Heart right ventricle (tissue), 16 donors: ENCODE results near the gene FGF3. TPM values are rescaled to one million over a fixed set of nuclear protein-coding genes. Genes with fewer than 3 reads are reported as not detected.

ENCODE experiments used
- ATAC-seq, 8 donors: fragments of 200-7000 bp; cut with Tn5 transposase; one replicate each; pipeline ENCODE4 v1.9.1; 2020; ENCODE audit warnings: mild to moderate bottlenecking in 8 of 8, moderate library complexity in 8 of 8, moderate number of reproducible peaks in 1 of 8
- DNase-seq, 2 donors: peaks; one replicate each; pipeline ENCODE4 v3.0.0-alpha.2; 2020
- H3K27ac ChIP-seq, 10 donors: fragments of 200-600 bp; sonication (generic) in 2 of 10; one replicate each; pipeline versions ENCODE4 v1.5.0 to v1.8.0; 2020 to 2022; ENCODE audit warnings: mild to moderate bottlenecking in 3 of 10
- H3K27me3 ChIP-seq, 7 donors: fragments of 200-600 bp; one replicate each; pipeline ENCODE4 v1.8.0; 2021 to 2022; ENCODE audit warnings: mild to moderate bottlenecking in 2 of 7
- H3K36me3 ChIP-seq, 9 donors: fragments of 200-600 bp; sonication (generic) in 1 of 9; one replicate each; pipeline versions ENCODE4 v1.5.0 to v1.8.0; 2020 to 2022; ENCODE audit warnings: mild to moderate bottlenecking in 2 of 9
- H3K4me1 ChIP-seq, 9 donors: fragments of 200-600 bp; sonication (generic) in 1 of 9; one replicate each; pipeline versions ENCODE4 v1.5.0 to v1.8.0; 2020 to 2022; ENCODE audit warnings: mild to moderate bottlenecking in 4 of 9
- H3K4me3 ChIP-seq, 10 donors: fragments of 200-600 bp; sonication (generic) in 2 of 10; one replicate each; pipeline versions ENCODE4 v1.5.0 to v1.8.0; 2020 to 2022; ENCODE audit warnings: mild to moderate bottlenecking in 7 of 10, moderate library complexity in 2 of 10
- H3K9me3 ChIP-seq, 11 donors: fragments of 200-600 bp in 10 of 11; sonication (generic) in 2 of 11; one replicate each; pipeline versions ENCODE4 v1.5.0 to v1.8.0; 2013 to 2022; ENCODE audit warnings: mild to moderate bottlenecking in 2 of 11, control low read depth in 1 of 11, moderate library complexity in 1 of 11
- CTCF ChIP-seq, 9 donors: fragments of 200-600 bp; sonication (generic) in 2 of 9; IDR thresholded peaks; one replicate each; pipeline versions ENCODE4 v1.5.0 to v1.8.0; 2021 to 2022; ENCODE audit warnings: antibody characterized with exemption in 9 of 9, mild to moderate bottlenecking in 5 of 9, moderate library complexity in 1 of 9
- WGBS, 2 donors: extraction: QIAGEN DNeasy Blood & Tissue Kit; methylation state at CpG; one replicate each; pipeline ENCODE4 v1.1.7; 2013; ENCODE audit warnings: inconsistent platforms in 1 of 2; 5-methylcytosine and 5-hydroxymethylcytosine counted together
- intact Hi-C, 10 donors: fragments of 100-400 bp; cut with DNase I; formaldehyde crosslinking; loops; one replicate each; pipeline versions ENCODE4 v1.11.1 to v1.14.2; 2022
- polyA plus RNA-seq, 2 donors: library from polyadenylated mRNA; stranded (reverse); fragments of 200-250 nt; gene quantifications; one replicate each; pipeline ENCODE4 v1.2.3, GENCODE V29; 2013
- total RNA-seq, 10 donors: library from RNA; stranded (reverse); fragmentation: NEBNext Ultra II Directional in 3 of 10; extraction: Animal tissue kit (Norgen Biotek cat#: 25700) in 3 of 10; gene quantifications; one replicate each; pipeline versions ENCODE4 v1.2.1 to v1.2.4, GENCODE V29; 2021 to 2023
- donor health status: Arrhythmogenic right ventricular cardiomyopathy.
- donor health status: ischemic (EF 13 %, LVEDD 7.1; RV severe dilation, severe dysfunction).
- donor health status: healthy with polysubstance abuse.
- donor health status: DM: no; HTN: yes; CAD: no.
- donor health status: DM: no; HTN: no; CAD: no.
- donor health status: ischemic (EF 25% LVEDD 6.9; RV normal size, moderate dysfunction).
- donor health status: ischemic (EF 25% LVEDD 5.7; RV mildly dilated, moderate dysfunction).
- donor health status: healthy.
- donor health status: DM: yes; HTN: yes; CAD: no.
- donor health status: Ischemic cardiomyopathy.
- donor health status: ischemic (EF 35%, LVEDD 5.7; RV mildly dilated, moderate dysfunction).
- donor health status: nonischemic (EF 11% LVEDD 7.7; RV severe dilation, severe dysfunction).
- donor health status: DM: yes; HTN: yes; CAD: no.
- donor health status: PGD.
- donor health status: ischemic (EF 29% LVEDD 5.4; RV normal size, mild dysfunction).
- donor health status: nonischemic (EF 23%, LVEDD 6.1; RV moderate dilation, normal function).

FGF3 gene
- total and polyA plus RNA-seq, 12 donors: not detected

GRCh38 chr11:69825941-69826340 is 6.7 kb upstream of the FGF3 start:
- Histone ChIP-seq H3K9me3 (peaks cover 0 to 12% (median 0%) of the 10 kb centered on the region in 11 donors), H3K4me1 (no peaks in the 10 kb centered on the region), H3K36me3 (no peaks in the 10 kb centered on the region), H3K4me3 (no peak overlapping the region), H3K27ac (no peak overlapping the region), H3K27me3 (peaks cover 9 to 64% (median 46%) of the 10 kb centered on the region in 7 donors)
- DNase-seq (no peak), ATAC-seq (no peak)
- WGBS, 2 donors: 60 to 64% methylated on average over 8 of the region's 8 CpGs
- intact Hi-C loops: no loop called here
- TF ChIP-seq CTCF (IDR thresholded peaks at IDR 0.05): no peak

- intact Hi-C loops: no loop called here
- 77 to 83% methylated on average over 20 of the region's 20 CpGs for WGBS, 2 donors
- H3K36me3 ChIP-seq: no peaks in the 10 kb centered on the region
- no peak for TF ChIP-seq CTCF (IDR thresholded peaks at IDR 0.05)
- no peak for ATAC-seq
- no peak overlapping the region for H3K4me3 ChIP-seq
- H3K4me1 ChIP-seq: no peaks in the 10 kb centered on the region
- no peak for DNase-seq
- H3K9me3 ChIP-seq: peaks cover 0 to 12% (median 0%) of the 10 kb centered on the region in 11 donors
- H3K27ac ChIP-seq: no peak overlapping the region
- peaks cover 9 to 70% (median 50%) of the 10 kb centered on the region in 7 donors for H3K27me3 ChIP-seq
These were observed 6.0 kb upstream of the FGF3 start for GRCh38 chr11:69825037-69825834.

- intact Hi-C loops: no loop called here
- peaks cover 9 to 84% (median 65%) of the 10 kb centered on the region in 7 donors for H3K27me3 ChIP-seq
These were observed 4.5 kb upstream of the FGF3 start for GRCh38 chr11:69823641-69824265.

More at GRCh38 chr11:69823641-69824265, 4.5 kb upstream of the FGF3 start:
- WGBS, 2 donors: 51 to 58% methylated on average over 6 of the region's 6 CpGs
- no peak overlapping the region for H3K4me3 ChIP-seq
- H3K9me3 ChIP-seq: peaks cover 0 to 12% (median 0%) of the 10 kb centered on the region in 11 donors
- H3K36me3 ChIP-seq: no peaks in the 10 kb centered on the region
- DNase-seq (no peak), ATAC-seq (no peak)
- TF ChIP-seq CTCF (IDR thresholded peaks at IDR 0.05): no peak
- no peak overlapping the region for H3K27ac ChIP-seq
- H3K4me1 ChIP-seq: no peaks in the 10 kb centered on the region
